Vagina (tissue), 2 donors: ENCODE measurements around the gene RAB44. TPM values are rescaled to one million over a fixed set of nuclear protein-coding genes. Genes with fewer than 3 reads are reported as not detected.

Experiments
- DNase-seq, 2 donors: peaks; one replicate each; pipeline ENCODE4 v3.0.0-alpha.2; 2017; ENCODE audit errors: extremely low spot score in 2 of 2
- H3K27ac ChIP-seq: fragments of 200-600 bp; sonication (generic); one replicate; pipeline ENCODE4 v1.5.1; 2019
- H3K27me3 ChIP-seq: fragments of 200-600 bp; sonication (generic); one replicate; pipeline ENCODE4 v1.5.1; 2019
- H3K36me3 ChIP-seq, 2 donors: fragments of 200-600 bp; sonication (generic); one replicate each; pipeline ENCODE4 v1.5.1; 2017 to 2019
- H3K4me1 ChIP-seq: fragments of 200-600 bp; sonication (generic); one replicate; pipeline ENCODE4 v1.5.1; 2019
- H3K4me3 ChIP-seq, 2 donors: fragments of 200-600 bp; sonication (generic); 1 replicate in 1 of 2; 2 replicates in 1 of 2; pipeline ENCODE4 v1.5.1; 2016 to 2019
- H3K9me3 ChIP-seq: fragments of 200-600 bp; sonication (generic); one replicate; pipeline ENCODE4 v1.5.1; 2019
- CTCF ChIP-seq, 3 experiments: fragments of 450-650 bp in 2 of 3; fragments of 200-600 bp in 1 of 3; sonication (generic) in 1 of 3; IDR thresholded peaks; one replicate each; pipeline ENCODE4 v1.5.1; 2017 to 2019; ENCODE audit warnings: antibody characterized with exemption in 3 of 3, mild to moderate bottlenecking in 2 of 3, moderate library complexity in 2 of 3
- POLR2A ChIP-seq, 2 donors: fragments of 450-650 bp; IDR thresholded peaks; one replicate each; pipeline ENCODE4 v1.6.1; 2017; ENCODE audit warnings: antibody characterized with exemption in 2 of 2, mild to moderate bottlenecking in 2 of 2, moderate library complexity in 2 of 2
- POLR2AphosphoS5 ChIP-seq, 2 donors: sonication (generic); formaldehyde crosslinking; IDR thresholded peaks; one replicate each; pipeline ENCODE4 v1.9.0; 2017; ENCODE audit warnings: antibody characterized with exemption in 2 of 2, mild to moderate bottlenecking in 2 of 2, low read depth in 1 of 2; ENCODE audit not compliant: insufficient read depth in 1 of 2
- intact Hi-C: fragments of 100-400 bp; cut with DNase I; formaldehyde crosslinking; loops from one replicate; pipeline ENCODE4 v1.15.1; 2023
- total RNA-seq: library from RNA; depleted of rRNA; stranded (reverse); fragments of >200 nt; gene quantifications from one replicate; pipeline ENCODE4 v1.2.3, GENCODE V29; 2016

The RAB44 gene
- total RNA-seq, 1 donor from 2014 or later: 0.49 TPM

- intact Hi-C loops: loop anchor here (5.0 kb wide), 1 partner anchor 49 kb away; no protein-coding TSS in a partner anchor
- peak overlapping the region; percentile 99 for H3K27ac ChIP-seq
- H3K4me3 ChIP-seq: no peak overlapping the region
- no peak for TF ChIP-seq POLR2A (IDR thresholded peaks at IDR 0.05)
- TF ChIP-seq CTCF (IDR thresholded peaks at IDR 0.05): no peak
- TF ChIP-seq POLR2AphosphoS5 (IDR thresholded peaks at IDR 0.05; ENCODE audit: insufficient read depth in 1 of 2, low read depth in 1 of 2): peak in 1 of 2 donors; percentile 13
- H3K4me1 ChIP-seq: peaks cover 36% of the 10 kb centered on the region
- no peaks in the 10 kb centered on the region for H3K27me3 ChIP-seq
- no peaks in the 10 kb centered on the region for H3K36me3 ChIP-seq
- H3K9me3 ChIP-seq: no peaks in the 10 kb centered on the region
- DNase-seq: no peak
These were observed 21.2 kb upstream of the RAB44 start for GRCh38 chr6:36676141-36677058.

- DNase-seq: no peak
- TF ChIP-seq POLR2A (IDR thresholded peaks at IDR 0.05): no peak
- no peaks in the 10 kb centered on the region for H3K36me3 ChIP-seq
- no peak overlapping the region for H3K4me3 ChIP-seq
- H3K27ac ChIP-seq: peak overlapping the region; percentile 99
- no peaks in the 10 kb centered on the region for H3K9me3 ChIP-seq
- intact Hi-C loops: loop anchor here (5.0 kb wide), 1 partner anchor 50 kb away; no protein-coding TSS in a partner anchor
- no peaks in the 10 kb centered on the region for H3K27me3 ChIP-seq
- peaks cover 44% of the 10 kb centered on the region for H3K4me1 ChIP-seq
These were observed 20.4 kb upstream of the RAB44 start for GRCh38 chr6:36677059-36677749.

- Histone ChIP-seq H3K4me3 (peak overlapping the region; percentile 78 to 83), H3K4me1 (peaks cover 51% of the 10 kb centered on the region), H3K9me3 (no peaks in the 10 kb centered on the region), H3K27me3 (no peaks in the 10 kb centered on the region), H3K36me3 (no peaks in the 10 kb centered on the region), H3K27ac (peak overlapping the region; percentile 99)
- no peak for TF ChIP-seq CTCF (IDR thresholded peaks at IDR 0.05)
- TF ChIP-seq POLR2A (IDR thresholded peaks at IDR 0.05): no peak
- no peak for TF ChIP-seq POLR2AphosphoS5 (IDR thresholded peaks at IDR 0.05; ENCODE audit: insufficient read depth in 1 of 2, low read depth in 1 of 2)
- intact Hi-C loops: loop anchor here (5.0 kb wide), 1 partner anchor 51 kb away; no protein-coding TSS in a partner anchor
- DNase-seq: no peak
These were observed 19.7 kb upstream of the RAB44 start for GRCh38 chr6:36677753-36678487.

GRCh38 chr6:36678488-36679042 lies 19.1 kb upstream of the RAB44 start, which contains the start of gene CDKN1A:
Gene CDKN1A, plus strand, starts transcription at chr6:36678714. Its CDS starts 5,388 bp downstream, at chr6:36684102.
- intact Hi-C loops: loop anchor here (5.0 kb wide), 1 partner anchor 51 kb away; no protein-coding TSS in a partner anchor
- peaks cover 0 to 3% of the 10 kb centered on the region in 2 donors for H3K36me3 ChIP-seq
- no peaks in the 10 kb centered on the region for H3K27me3 ChIP-seq
- peaks cover 58% of the 10 kb centered on the region for H3K4me1 ChIP-seq
- peak within 1 kb of the TSS; percentile 99 for H3K27ac ChIP-seq
- no peak for DNase-seq
- H3K9me3 ChIP-seq: no peaks in the 10 kb centered on the region
- TF ChIP-seq POLR2A (IDR thresholded peaks at IDR 0.05) (peak in 1 of 2 donors; percentile 99), POLR2AphosphoS5 (IDR thresholded peaks at IDR 0.05; ENCODE audit: insufficient read depth in 1 of 2, low read depth in 1 of 2) (peak in 1 of 2 donors; percentile 98), CTCF (IDR thresholded peaks at IDR 0.05) (peak in 1 of 3 experiments; percentile 17)
- H3K4me3 ChIP-seq: peak within 1 kb of the TSS; percentile 78 to 83
